Liver (tissue), 9 donors: ENCODE results near the gene ABCA4. TPM values are rescaled to one million over a fixed set of nuclear protein-coding genes. Genes with fewer than 3 reads are reported as not detected.
A peak's percentile ranks its signal among the peaks of the same experiment; 100 is the strongest.

Experiments
- DNase-seq: peaks from one replicate; pipeline ENCODE4 v3.0.0-alpha.2; 2017; ENCODE audit warnings: low spot score
- H3K27ac ChIP-seq, 2 donors: one replicate each; pipeline ENCODE4 v1.7.0; 2013; ENCODE audit warnings: inconsistent platforms in 2 of 2, low read length in 2 of 2, control low read depth in 1 of 2, low read depth in 1 of 2, mild to moderate bottlenecking in 1 of 2
- H3K27me3 ChIP-seq, 4 donors: one replicate each; pipeline versions ENCODE4 v1.6.1 to v1.7.0; 2013; ENCODE audit warnings: low read length in 3 of 4, inconsistent platforms in 1 of 4, mild to moderate bottlenecking in 1 of 4, moderate library complexity in 1 of 4; ENCODE audit not compliant: control insufficient read depth in 4 of 4, insufficient read depth in 4 of 4
- H3K36me3 ChIP-seq, 4 donors: one replicate each; pipeline versions ENCODE4 v1.6.1 to v1.7.0; 2013; ENCODE audit warnings: low read length in 3 of 4, mild to moderate bottlenecking in 3 of 4, low read depth in 1 of 4, moderate library complexity in 1 of 4; ENCODE audit not compliant: control insufficient read depth in 4 of 4, insufficient read depth in 3 of 4
- H3K4me1 ChIP-seq, 4 donors: one replicate each; pipeline versions ENCODE4 v1.6.1 to v1.7.0; 2013; ENCODE audit warnings: low read length in 3 of 4, mild to moderate bottlenecking in 3 of 4, moderate library complexity in 1 of 4; ENCODE audit not compliant: control insufficient read depth in 4 of 4, insufficient read depth in 4 of 4
- H3K4me3 ChIP-seq, 3 donors: one replicate each; pipeline versions ENCODE4 v1.6.1 to v1.7.0; 2013; ENCODE audit warnings: low read length in 3 of 3, control low read depth in 1 of 3, low read depth in 1 of 3, mild to moderate bottlenecking in 1 of 3
- H3K9ac ChIP-seq, 2 donors: one replicate each; pipeline ENCODE4 v1.7.0; 2013; ENCODE audit warnings: low read length in 2 of 2, mild to moderate bottlenecking in 2 of 2, moderate library complexity in 2 of 2, control low read depth in 1 of 2, low read depth in 1 of 2
- H3K9me3 ChIP-seq, 4 donors: one replicate each; pipeline versions ENCODE4 v1.6.1 to v1.7.0; 2013; ENCODE audit warnings: low read length in 3 of 4; ENCODE audit not compliant: control insufficient read depth in 4 of 4
- EGR1 ChIP-seq, 2 donors: IDR thresholded peaks; 2 replicates each; pipeline ENCODE4 v1.6.1; 2016 to 2018; ENCODE audit warnings: antibody characterized with exemption in 2 of 2, low read depth in 2 of 2
- GABPA ChIP-seq, 2 donors: IDR thresholded peaks in 1 of 2; conservative IDR thresholded peaks in 1 of 2; 2 replicates each; pipeline ENCODE4 v1.6.1; 2016; ENCODE audit warnings: antibody characterized with exemption in 2 of 2, mild to moderate bottlenecking in 1 of 2, moderate library complexity in 1 of 2
- JUND ChIP-seq, 2 donors: IDR thresholded peaks; 2 replicates each; pipeline ENCODE4 v1.6.1; 2016; ENCODE audit warnings: antibody characterized with exemption in 2 of 2
- NR2F2 ChIP-seq: IDR thresholded peaks from 2 replicates; pipeline ENCODE4 v1.6.1; 2016; ENCODE audit warnings: antibody characterized with exemption
- RAD21 ChIP-seq, 2 donors: IDR thresholded peaks; 2 replicates each; pipeline ENCODE4 v1.6.1; 2016; ENCODE audit warnings: antibody characterized with exemption in 2 of 2, mild to moderate bottlenecking in 2 of 2
- REST ChIP-seq: IDR thresholded peaks from 2 replicates; pipeline ENCODE4 v1.6.1; 2016; ENCODE audit warnings: antibody characterized with exemption, mild to moderate bottlenecking
- RXRA ChIP-seq, 2 donors: IDR thresholded peaks; 2 replicates each; pipeline ENCODE4 v1.6.1; 2017 to 2018; ENCODE audit warnings: antibody characterized with exemption in 2 of 2, mild to moderate bottlenecking in 1 of 2
- SP1 ChIP-seq: IDR thresholded peaks from 2 replicates; pipeline ENCODE4 v1.6.1; 2018; ENCODE audit warnings: antibody characterized with exemption, mild to moderate bottlenecking
- TAF1 ChIP-seq: conservative IDR thresholded peaks from 2 replicates; pipeline ENCODE4 v1.6.1; 2016; ENCODE audit warnings: antibody characterized with exemption, mild to moderate bottlenecking
- YY1 ChIP-seq: IDR thresholded peaks from 2 replicates; pipeline ENCODE4 v1.6.1; 2016; ENCODE audit warnings: antibody characterized with exemption, mild to moderate bottlenecking
- WGBS: extraction: QIAGEN DNeasy Blood & Tissue Kit; methylation state at CpG from one replicate; pipeline ENCODE4 v1.1.7; 2013; 5-methylcytosine and 5-hydroxymethylcytosine counted together
- polyA plus RNA-seq, 2 donors: library from polyadenylated mRNA; stranded (reverse) in 1 of 2; unstranded in 1 of 2; fragments of 200-250 nt in 1 of 2; fragments of >200 nt in 1 of 2; fragmentation: Nextera tagmentation in 1 of 2; extraction: Ambion mirVana in 1 of 2; gene quantifications; one replicate each; pipeline versions ENCODE4 v1.2.1 to v1.2.3, GENCODE V29; 2013 to 2015
- total RNA-seq, 2 donors: library from RNA; depleted of rRNA; stranded (reverse); fragments of >200 nt; gene quantifications; one replicate each; pipeline ENCODE4 v1.2.3, GENCODE V29; 2014
- TF ChIP-seq, protein P1 (sequence below): fragments of 150-350 bp; IDR thresholded peaks from 2 replicates; pipeline ENCODE4 v1.5.1; 2017; ENCODE audit warnings: improper control_type of control experiment, low read depth, low read length; ENCODE audit not compliant: missing input control
- donor health status: healthy.
- donor health status: healthy.
- donor health status: healthy.
- donor health status: healthy.
- donor health status: healthy.

The ABCA4 gene
- total and polyA plus RNA-seq, 4 donors: 0.19 to 1.5 (median 0.38) TPM

DNA sequence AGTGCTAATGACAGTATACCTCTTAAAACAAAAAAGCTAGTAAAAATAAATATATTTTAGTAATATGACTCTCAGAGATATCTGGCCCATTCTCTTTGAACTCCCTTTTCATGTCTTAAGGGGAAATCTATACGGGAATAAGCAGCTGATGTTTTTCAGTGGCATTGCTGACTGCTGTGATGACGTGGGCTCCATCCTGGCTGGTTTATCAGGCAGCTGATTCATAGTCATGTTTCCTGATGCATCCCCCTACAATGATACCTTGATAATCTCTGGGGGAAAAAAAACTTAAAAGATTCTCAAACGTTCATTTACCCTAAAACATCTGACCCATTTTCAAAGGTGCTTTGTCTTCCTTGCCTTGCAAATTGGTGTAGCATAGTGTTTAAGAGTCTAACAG, 53.8 kb downstream of the ABCA4 start:
- no peak for DNase-seq
- WGBS: 82% methylated on average over 3 of the region's 3 CpGs

GRCh38 chr1:94063379-94063778, 57.6 kb downstream of the ABCA4 start:
- Histone ChIP-seq H3K4me3 (no peak overlapping the region), H3K27ac (peak overlapping the region; percentile 23 to 53)
- DNase-seq: no peak

More for the DNA sequence above, 53.8 kb downstream of the ABCA4 start:
- Histone ChIP-seq H3K27me3 (no peaks in the 10 kb centered on the region), H3K9me3 (no peaks in the 10 kb centered on the region), H3K36me3 (no peaks in the 10 kb centered on the region), H3K9ac (no peak overlapping the region), H3K4me1 (peaks cover under 1 to 12% (median 3%) of the 10 kb centered on the region in 4 donors), H3K27ac (no peak overlapping the region), H3K4me3 (no peak overlapping the region)
- TF ChIP-seq GABPA (IDR thresholded peaks at IDR 0.05 in 1 of 2, conservative IDR thresholded peaks at IDR 0.05 in 1 of 2): no peak
- TF ChIP-seq RAD21 (IDR thresholded peaks at IDR 0.05): no peak
- TF ChIP-seq TAF1: no peak
- no peak for TF ChIP-seq REST
- no peak for TF ChIP-seq NR2F2
- no peak for TF ChIP-seq JUND (IDR thresholded peaks at IDR 0.05)
- no peak for TF ChIP-seq YY1
- TF ChIP-seq, protein P1, sequence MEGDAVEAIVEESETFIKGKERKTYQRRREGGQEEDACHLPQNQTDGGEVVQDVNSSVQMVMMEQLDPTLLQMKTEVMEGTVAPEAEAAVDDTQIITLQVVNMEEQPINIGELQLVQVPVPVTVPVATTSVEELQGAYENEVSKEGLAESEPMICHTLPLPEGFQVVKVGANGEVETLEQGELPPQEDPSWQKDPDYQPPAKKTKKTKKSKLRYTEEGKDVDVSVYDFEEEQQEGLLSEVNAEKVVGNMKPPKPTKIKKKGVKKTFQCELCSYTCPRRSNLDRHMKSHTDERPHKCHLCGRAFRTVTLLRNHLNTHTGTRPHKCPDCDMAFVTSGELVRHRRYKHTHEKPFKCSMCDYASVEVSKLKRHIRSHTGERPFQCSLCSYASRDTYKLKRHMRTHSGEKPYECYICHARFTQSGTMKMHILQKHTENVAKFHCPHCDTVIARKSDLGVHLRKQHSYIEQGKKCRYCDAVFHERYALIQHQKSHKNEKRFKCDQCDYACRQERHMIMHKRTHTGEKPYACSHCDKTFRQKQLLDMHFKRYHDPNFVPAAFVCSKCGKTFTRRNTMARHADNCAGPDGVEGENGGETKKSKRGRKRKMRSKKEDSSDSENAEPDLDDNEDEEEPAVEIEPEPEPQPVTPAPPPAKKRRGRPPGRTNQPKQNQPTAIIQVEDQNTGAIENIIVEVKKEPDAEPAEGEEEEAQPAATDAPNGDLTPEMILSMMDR: no peak

More at GRCh38 chr1:94063379-94063778, 57.6 kb downstream of the ABCA4 start:
- peaks cover 6 to 14% (median 11%) of the 10 kb centered on the region in 4 donors for H3K4me1 ChIP-seq
- H3K9ac ChIP-seq: no peak overlapping the region
- no peaks in the 10 kb centered on the region for H3K9me3 ChIP-seq
- TF ChIP-seq SP1 (no peak), EGR1 (IDR thresholded peaks at IDR 0.05; ENCODE audit: low read depth in 2 of 2) (no peak), GABPA (IDR thresholded peaks at IDR 0.05 in 1 of 2, conservative IDR thresholded peaks at IDR 0.05 in 1 of 2) (no peak), NR2F2 (peak; percentile 17), RAD21 (IDR thresholded peaks at IDR 0.05) (peak; percentile 73 to 78), RXRA (IDR thresholded peaks at IDR 0.05) (peak in 1 of 2 donors; percentile 3)
- TF ChIP-seq, protein P1: peak; percentile 25
- 56% methylated on average over 5 of the region's 5 CpGs for WGBS
- no peaks in the 10 kb centered on the region for H3K27me3 ChIP-seq
- H3K36me3 ChIP-seq: no peaks in the 10 kb centered on the region
